Stimulated activated naive B cell treated with anti-CD40 and anti-IgM and Interleukin-4, amounts not matched to agents 10 μg/mL and 1 μg/mL and 100 μg/mL, for 72 hours (primary cell): ENCODE measurements around the gene IGFBP5.
A peak's percentile ranks its signal among the peaks of the same experiment; 100 is the strongest.

Source experiments
- ATAC-seq, 2 donors: fragments of 150-1000 bp; cut with Tn5 transposase; replicated peaks; 2 replicates each; pipeline ENCODE4 v1.10.0; 2021; ENCODE audit warnings: moderate library complexity in 1 of 2
- DNase-seq: peaks from one replicate; pipeline ENCODE4 v3.0.0; 2021
- H3K27ac Mint-ChIP-seq: one replicate; pipeline ENCODE4 v1.8.0; 2022; ENCODE audit warnings: mild to moderate bottlenecking, mixed read lengths
- H3K27me3 Mint-ChIP-seq, 2 donors: one replicate each; pipeline ENCODE4 v1.8.0; 2022; ENCODE audit warnings: mixed read lengths in 2 of 2
- H3K36me3 Mint-ChIP-seq, 2 donors: one replicate each; pipeline ENCODE4 v1.8.0; 2022; ENCODE audit warnings: mixed read lengths in 2 of 2, mild to moderate bottlenecking in 1 of 2
- H3K4me1 Mint-ChIP-seq, 2 donors: one replicate each; pipeline ENCODE4 v1.8.0; 2022; ENCODE audit warnings: mixed read lengths in 2 of 2, mild to moderate bottlenecking in 1 of 2
- H3K4me3 Mint-ChIP-seq, 2 donors: one replicate each; pipeline ENCODE4 v1.8.0; 2022; ENCODE audit warnings: mild to moderate bottlenecking in 2 of 2, mixed read lengths in 2 of 2, moderate library complexity in 1 of 2
- H3K9me3 Mint-ChIP-seq, 2 donors: one replicate each; pipeline ENCODE4 v1.8.0; 2022; ENCODE audit warnings: mixed read lengths in 2 of 2, mild to moderate bottlenecking in 1 of 2

The IGFBP5 gene

GRCh38 chr2:216659276-216659675 is 36.1 kb downstream of the IGFBP5 start:
- no peaks in the 10 kb centered on the region for H3K36me3 Mint-ChIP-seq
- no peak overlapping the region for H3K27ac Mint-ChIP-seq
- peaks cover 20 to 22% of the 10 kb centered on the region in 2 donors for H3K27me3 Mint-ChIP-seq
- ATAC-seq (no peak), DNase-seq (no peak)
- H3K4me3 Mint-ChIP-seq, result no peak overlapping the region
- no peaks in the 10 kb centered on the region for H3K9me3 Mint-ChIP-seq
- H3K4me1 Mint-ChIP-seq, result no peaks in the 10 kb centered on the region

- Mint-ChIP-seq H3K27ac (no peak overlapping the region), H3K36me3 (no peaks in the 10 kb centered on the region), H3K27me3 (peaks cover 14 to 20% of the 10 kb centered on the region in 2 donors), H3K9me3 (no peaks in the 10 kb centered on the region), H3K4me1 (no peaks in the 10 kb centered on the region), H3K4me3 (no peak overlapping the region)
- ATAC-seq, result no peak
- DNase-seq, result no peak
These were observed 36.6 kb downstream of the IGFBP5 start for GRCh38 chr2:216658757-216659156.

GRCh38 chr2:216657980-216658379 is 37.4 kb downstream of the IGFBP5 start:
- DNase-seq, result no peak
- H3K36me3 Mint-ChIP-seq, result no peaks in the 10 kb centered on the region
- H3K9me3 Mint-ChIP-seq, result no peaks in the 10 kb centered on the region
- no peak overlapping the region for H3K4me3 Mint-ChIP-seq
- no peak for ATAC-seq
- H3K4me1 Mint-ChIP-seq, result no peaks in the 10 kb centered on the region
- H3K27ac Mint-ChIP-seq, result no peak overlapping the region
- H3K27me3 Mint-ChIP-seq, result peaks cover 18 to 20% of the 10 kb centered on the region in 2 donors

DNA sequence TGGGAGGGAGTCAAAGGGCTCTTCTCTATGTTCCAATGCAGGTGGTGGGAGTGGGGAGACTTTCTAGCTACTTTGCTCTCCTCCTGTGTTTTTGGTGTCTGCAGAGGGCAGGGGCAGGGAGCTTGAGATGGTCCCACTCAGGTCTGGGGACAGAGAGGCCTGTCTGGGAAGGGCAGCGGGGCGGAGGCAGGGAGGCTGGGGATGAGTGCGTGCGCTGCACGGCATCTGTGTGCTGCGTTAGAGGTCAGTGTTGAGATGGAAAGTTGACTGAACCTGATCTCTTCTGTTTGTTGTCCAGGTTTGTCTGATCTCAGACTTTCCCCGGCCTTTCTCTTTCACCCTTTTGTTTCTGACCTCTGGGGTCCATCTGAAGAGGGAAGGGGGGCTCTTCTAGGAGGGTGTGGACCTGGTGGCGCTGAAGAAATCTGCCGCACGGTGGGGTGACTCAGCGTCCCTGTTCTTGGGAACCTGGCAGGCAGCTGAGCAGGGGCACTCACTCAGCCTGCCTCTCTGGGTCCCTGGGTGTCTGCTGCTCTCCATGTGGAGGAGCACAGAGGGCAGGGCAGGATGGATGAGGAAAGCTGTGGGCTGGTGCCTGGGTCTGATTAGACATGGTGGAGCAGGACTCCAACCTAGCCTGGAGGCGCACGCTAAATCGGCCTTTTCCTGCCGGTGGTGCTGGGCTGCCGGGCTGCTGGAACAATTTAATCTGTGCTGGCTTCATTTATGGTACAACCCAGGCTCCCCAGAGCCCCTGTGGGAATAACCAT is 38.1 kb downstream of the IGFBP5 start:
- Mint-ChIP-seq H3K27ac (no peak overlapping the region), H3K4me1 (no peaks in the 10 kb centered on the region), H3K36me3 (no peaks in the 10 kb centered on the region), H3K9me3 (no peaks in the 10 kb centered on the region), H3K4me3 (no peak overlapping the region), H3K27me3 (peaks cover 18 to 20% of the 10 kb centered on the region in 2 donors)
- ATAC-seq, result no peak
- DNase-seq, result no peak

DNA sequence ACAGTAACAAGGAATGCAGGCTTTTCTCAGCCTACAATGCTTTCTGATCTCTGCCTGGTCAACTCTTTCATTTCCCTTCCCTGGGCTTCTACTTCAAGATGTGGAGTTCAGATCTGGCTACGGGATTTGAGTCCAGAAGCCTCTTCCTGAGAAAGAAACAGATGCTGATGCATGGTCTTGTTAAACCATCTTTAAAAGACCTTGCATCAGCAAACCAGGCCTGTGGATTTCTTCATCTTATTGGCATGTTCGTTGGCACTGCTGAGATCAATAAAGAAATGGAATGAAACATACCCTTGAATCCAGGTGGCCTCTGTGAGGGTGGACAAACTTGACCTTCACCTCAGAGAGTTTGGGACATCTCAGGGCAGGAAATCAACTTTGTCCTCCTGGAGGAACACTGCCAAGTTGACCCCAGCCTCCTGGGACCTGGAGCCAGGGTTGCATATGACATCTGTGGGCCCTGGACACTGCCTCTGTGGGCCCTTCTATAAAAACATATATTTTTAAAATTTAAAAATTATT is 40.8 kb downstream of the IGFBP5 start:
- H3K4me3 Mint-ChIP-seq, result no peak overlapping the region
- no peak for DNase-seq
- no peaks in the 10 kb centered on the region for H3K36me3 Mint-ChIP-seq
- peaks cover 18 to 20% of the 10 kb centered on the region in 2 donors for H3K27me3 Mint-ChIP-seq
- ATAC-seq, result no peak
- H3K4me1 Mint-ChIP-seq, result no peaks in the 10 kb centered on the region
- H3K27ac Mint-ChIP-seq, result no peak overlapping the region
- H3K9me3 Mint-ChIP-seq, result no peaks in the 10 kb centered on the region

- Mint-ChIP-seq H3K27me3 (peaks cover 17 to 18% of the 10 kb centered on the region in 2 donors), H3K27ac (no peak overlapping the region), H3K4me3 (no peak overlapping the region), H3K9me3 (no peaks in the 10 kb centered on the region), H3K4me1 (no peaks in the 10 kb centered on the region), H3K36me3 (no peaks in the 10 kb centered on the region)
- DNase-seq, result no peak
- no peak for ATAC-seq
These were observed 41.4 kb downstream of the IGFBP5 start for GRCh38 chr2:216653931-216654365.

DNA sequence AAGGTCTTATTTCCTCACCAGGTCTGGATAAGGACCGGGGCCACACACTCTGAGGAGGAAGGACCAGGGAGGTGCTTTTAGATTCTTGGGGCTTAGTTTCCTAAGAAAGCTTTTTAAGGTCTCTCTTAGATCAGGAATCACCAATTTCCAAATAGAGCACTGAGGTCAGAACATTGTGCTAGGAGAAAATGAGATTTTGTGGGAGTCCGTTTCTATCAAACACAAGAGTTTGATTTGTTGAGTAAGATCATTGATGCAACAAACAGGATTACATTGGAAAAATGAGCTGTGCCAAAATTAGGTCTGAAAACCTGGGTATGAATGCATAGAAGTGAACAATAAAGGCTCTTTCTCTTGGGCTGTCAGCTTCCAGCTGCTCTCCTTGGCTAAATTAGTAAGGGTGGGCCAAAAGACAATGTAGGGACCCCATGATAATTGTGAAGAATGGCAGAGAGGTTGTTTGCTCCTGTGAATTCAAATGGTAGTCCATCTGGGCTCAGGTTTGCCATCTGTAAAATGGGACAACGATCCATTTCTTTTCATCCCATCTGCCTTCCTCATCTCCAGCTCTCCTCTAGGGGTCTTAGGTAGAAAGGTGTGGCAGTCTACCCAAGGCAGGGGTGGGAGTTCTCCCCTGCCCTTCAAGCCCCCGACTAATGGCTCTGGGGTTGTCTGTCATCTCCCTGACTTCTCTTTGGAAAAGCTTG is 42.1 kb downstream of the IGFBP5 start:
- H3K9me3 Mint-ChIP-seq, result no peaks in the 10 kb centered on the region
- no peaks in the 10 kb centered on the region for H3K4me1 Mint-ChIP-seq
- no peak for DNase-seq
- no peak overlapping the region for H3K27ac Mint-ChIP-seq
- no peak for ATAC-seq
- H3K4me3 Mint-ChIP-seq, result no peak overlapping the region
- H3K27me3 Mint-ChIP-seq, result peaks cover 14 to 19% of the 10 kb centered on the region in 2 donors
- H3K36me3 Mint-ChIP-seq, result no peaks in the 10 kb centered on the region

DNA sequence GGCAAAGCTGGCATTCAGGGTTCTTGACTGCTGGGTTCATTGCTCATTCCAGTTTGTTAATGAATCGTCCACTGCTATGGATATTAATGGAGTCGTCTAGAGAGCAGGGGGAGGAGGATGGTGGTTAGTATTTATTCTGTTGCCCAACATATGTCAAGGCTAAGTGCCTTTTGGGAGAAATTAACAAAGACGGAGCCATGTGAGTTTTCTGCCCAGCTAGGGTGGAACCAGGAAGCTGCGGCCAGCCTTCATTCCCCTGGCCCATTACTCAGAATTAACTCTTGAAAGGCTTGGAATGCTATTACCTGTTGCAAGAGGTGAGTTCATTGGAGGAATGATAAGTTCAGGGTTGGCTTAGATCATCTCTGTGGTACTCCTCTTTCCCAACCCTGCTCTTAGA is 42.8 kb downstream of the IGFBP5 start:
- H3K4me3 Mint-ChIP-seq, result no peak overlapping the region
- no peak for ATAC-seq

DNA sequence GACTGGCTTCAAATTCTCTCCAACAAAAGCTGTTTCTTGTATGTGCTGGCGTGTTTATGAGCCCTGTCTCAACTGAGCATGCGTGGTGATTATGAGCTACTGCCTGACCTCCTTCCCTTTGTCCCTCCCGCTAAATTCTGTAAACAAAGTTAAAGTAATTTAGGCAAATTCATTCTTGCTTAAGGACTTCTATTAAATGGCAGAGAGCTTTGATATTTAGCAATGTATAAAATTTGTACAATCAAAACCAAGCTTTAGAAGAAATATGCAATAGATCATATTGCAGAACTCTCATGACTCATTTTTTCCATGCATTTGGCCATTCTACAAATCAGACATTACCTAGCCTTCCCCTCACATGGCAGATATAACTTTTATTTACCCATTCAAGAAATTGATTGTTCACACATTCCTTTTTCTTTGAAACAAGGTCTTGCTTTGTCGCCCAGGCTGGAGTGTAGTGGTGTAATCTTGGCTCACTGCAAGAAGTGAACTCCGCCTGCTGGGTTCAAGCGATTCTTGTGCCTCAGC is 43.9 kb downstream of the IGFBP5 start:
- no peak for ATAC-seq
- H3K4me3 Mint-ChIP-seq, result no peak overlapping the region
- H3K27ac Mint-ChIP-seq, result no peak overlapping the region
- peaks cover 0 to 9% of the 10 kb centered on the region in 2 donors for H3K27me3 Mint-ChIP-seq
- H3K4me1 Mint-ChIP-seq, result no peaks in the 10 kb centered on the region
- H3K36me3 Mint-ChIP-seq, result no peaks in the 10 kb centered on the region
- peaks cover under 1 to 1% of the 10 kb centered on the region in 2 donors for H3K9me3 Mint-ChIP-seq
- DNase-seq, result no peak

More for the DNA sequence above, 42.8 kb downstream of the IGFBP5 start:
- no peak overlapping the region for H3K27ac Mint-ChIP-seq
- H3K27me3 Mint-ChIP-seq, result peaks cover 9 to 18% of the 10 kb centered on the region in 2 donors
- no peaks in the 10 kb centered on the region for H3K4me1 Mint-ChIP-seq
- no peaks in the 10 kb centered on the region for H3K9me3 Mint-ChIP-seq
- DNase-seq, result no peak
- H3K36me3 Mint-ChIP-seq, result no peaks in the 10 kb centered on the region

GRCh38 chr2:216650626-216651257 is 44.6 kb downstream of the IGFBP5 start:
- Mint-ChIP-seq H3K27me3 (peaks cover 0 to 9% of the 10 kb centered on the region in 2 donors), H3K36me3 (no peaks in the 10 kb centered on the region), H3K4me1 (no peaks in the 10 kb centered on the region), H3K9me3 (peaks cover 1 to 7% of the 10 kb centered on the region in 2 donors), H3K4me3 (no peak overlapping the region), H3K27ac (no peak overlapping the region)
- peak; percentile 20 to 27 for ATAC-seq
- no peak for DNase-seq

DNA sequence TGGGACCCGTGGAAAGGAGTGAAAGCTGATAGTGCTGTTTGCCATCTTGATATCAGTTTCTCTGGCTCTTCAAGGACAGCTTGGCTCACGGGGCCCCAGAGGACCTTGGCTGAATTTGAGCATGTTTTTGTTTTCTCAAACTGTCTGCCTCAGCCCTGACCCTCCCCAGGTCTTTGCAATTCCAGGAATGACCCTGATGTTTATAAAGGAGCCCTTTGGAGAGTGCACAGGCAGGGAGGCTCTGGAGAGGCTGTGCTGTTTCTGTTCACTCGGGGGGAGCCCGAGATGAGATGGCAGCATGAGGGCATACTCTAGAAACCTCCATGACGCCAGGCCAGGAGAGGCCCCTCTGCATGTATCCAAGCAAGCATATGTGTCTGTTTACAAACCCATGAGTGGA is 45.8 kb downstream of the IGFBP5 start:
- no peaks in the 10 kb centered on the region for H3K36me3 Mint-ChIP-seq
- no peak overlapping the region for H3K27ac Mint-ChIP-seq
- peaks cover 3 to 5% of the 10 kb centered on the region in 2 donors for H3K4me1 Mint-ChIP-seq
- no peak overlapping the region for H3K4me3 Mint-ChIP-seq
- peaks cover 1 to 8% of the 10 kb centered on the region in 2 donors for H3K9me3 Mint-ChIP-seq
- ATAC-seq, result no peak
- no peak for DNase-seq
- H3K27me3 Mint-ChIP-seq, result peaks cover 0 to 9% of the 10 kb centered on the region in 2 donors

DNA sequence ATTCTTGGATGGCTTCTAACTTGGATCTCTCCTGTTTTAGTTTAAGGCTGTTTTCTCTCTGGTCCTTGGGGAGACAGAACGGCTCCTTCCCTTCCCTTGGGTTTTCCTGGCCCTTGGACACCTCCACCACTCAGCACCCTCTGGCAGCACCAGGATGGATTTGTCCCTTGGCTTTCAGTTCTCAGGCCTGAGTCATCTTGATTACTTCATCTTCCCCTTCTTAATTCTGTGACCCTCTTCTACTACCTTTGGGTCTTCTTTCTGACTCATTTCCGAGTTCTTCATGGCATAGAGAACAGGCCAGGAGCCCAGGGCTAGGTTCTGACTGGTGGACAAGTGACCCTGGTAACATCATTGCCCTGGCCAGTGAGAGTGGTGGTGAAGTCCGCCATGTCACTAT is 47.2 kb downstream of the IGFBP5 start:
- H3K27ac Mint-ChIP-seq, result no peak overlapping the region
- H3K27me3 Mint-ChIP-seq, result peaks cover 7 to 11% of the 10 kb centered on the region in 2 donors
- peaks cover 1 to 8% of the 10 kb centered on the region in 2 donors for H3K9me3 Mint-ChIP-seq
- ATAC-seq (no peak), DNase-seq (no peak)
- H3K4me1 Mint-ChIP-seq, result peaks cover 3 to 12% of the 10 kb centered on the region in 2 donors
- H3K36me3 Mint-ChIP-seq, result no peaks in the 10 kb centered on the region
- no peak overlapping the region for H3K4me3 Mint-ChIP-seq

DNA sequence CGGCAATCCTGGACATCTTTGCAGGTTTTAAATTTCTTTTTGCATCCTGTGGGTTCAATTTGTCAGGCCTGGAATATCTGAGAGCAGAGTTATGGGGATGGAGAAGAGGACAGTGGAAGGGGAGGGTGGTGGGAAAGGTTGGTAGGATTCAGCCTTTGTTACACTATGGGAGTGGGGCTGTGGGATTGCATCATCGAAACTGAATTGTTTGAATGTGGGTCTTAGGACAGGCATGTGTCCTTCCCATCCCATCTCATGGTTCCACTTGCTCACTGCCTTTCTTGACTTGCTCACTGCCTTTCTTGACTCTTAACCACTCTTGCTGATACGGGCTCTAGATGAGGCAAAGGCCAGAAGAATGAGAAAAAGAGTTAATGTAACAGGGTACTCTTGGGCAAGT is 49.2 kb downstream of the IGFBP5 start:
- H3K9me3 Mint-ChIP-seq, result peaks cover 1 to 8% of the 10 kb centered on the region in 2 donors
- H3K27ac Mint-ChIP-seq, result no peak overlapping the region
- H3K4me3 Mint-ChIP-seq, result no peak overlapping the region
- peaks cover 14 to 15% of the 10 kb centered on the region in 2 donors for H3K27me3 Mint-ChIP-seq
- H3K4me1 Mint-ChIP-seq, result peaks cover 3 to 12% of the 10 kb centered on the region in 2 donors
- no peaks in the 10 kb centered on the region for H3K36me3 Mint-ChIP-seq
- ATAC-seq (no peak), DNase-seq (no peak)

- ATAC-seq, result no peak
- H3K27me3 Mint-ChIP-seq, result peaks cover 14 to 15% of the 10 kb centered on the region in 2 donors
- H3K4me1 Mint-ChIP-seq, result peaks cover 3 to 12% of the 10 kb centered on the region in 2 donors
- DNase-seq, result no peak
- H3K36me3 Mint-ChIP-seq, result no peaks in the 10 kb centered on the region
- no peak overlapping the region for H3K27ac Mint-ChIP-seq
- H3K4me3 Mint-ChIP-seq, result no peak overlapping the region
- H3K9me3 Mint-ChIP-seq, result peaks cover 1 to 8% of the 10 kb centered on the region in 2 donors
These were observed 49.8 kb downstream of the IGFBP5 start for GRCh38 chr2:216645636-216645950.
